HG02885 (cell line): ENCODE measurements around the gene FTL.

Source experiments
- ATAC-seq: cut with Tn5 transposase; IDR thresholded peaks from one replicate; pipeline ENCODE4 v1.9.1; 2021; ENCODE audit warnings: mild to moderate bottlenecking; ENCODE audit not compliant: unreplicated experiment, poor library complexity

FTL gene

GRCh38 chr19:48989701-48990291 is 24.7 kb downstream of the FTL start:
- ATAC-seq: no peak

- no peak for ATAC-seq
Measured at GRCh38 chr19:48990400-48990799, 25.3 kb downstream of the FTL start.

- no peak for ATAC-seq
Measured at GRCh38 chr19:48991011-48991609, 26.0 kb downstream of the FTL start.

- no peak for ATAC-seq
Measured at GRCh38 chr19:48991873-48992580, 26.9 kb downstream of the FTL start.

GRCh38 chr19:48992581-48993174 is 27.6 kb downstream of the FTL start:
- no peak for ATAC-seq

GRCh38 chr19:48993175-48994034 is 28.3 kb downstream of the FTL start, which contains the start of the genes GYS1 and RUVBL2:
Gene GYS1, minus strand, starts transcription at chr19:48993309. Its CDS starts 197 bp downstream, at chr19:48993112.
Gene RUVBL2, plus strand, starts transcription at chr19:48993887. Its CDS starts 25 bp downstream, at chr19:48993912.
- ATAC-seq: peak; percentile 89

- ATAC-seq: no peak
Measured at GRCh38 chr19:48994035-48994386, 28.9 kb downstream of the FTL start.

GRCh38 chr19:48997972-48998371 is 32.9 kb downstream of the FTL start:
- ATAC-seq: no peak

GRCh38 chr19:48999481-49000325 is 34.6 kb downstream of the FTL start:
- no peak for ATAC-seq

GRCh38 chr19:49004133-49004532 is 39.0 kb downstream of the FTL start:
- ATAC-seq: no peak

GRCh38 chr19:49004964-49005614 is 40.0 kb downstream of the FTL start:
- no peak for ATAC-seq

GRCh38 chr19:49006905-49007304 is 41.8 kb downstream of the FTL start:
- no peak for ATAC-seq

- no peak for ATAC-seq
Measured at GRCh38 chr19:49009828-49010227, 44.7 kb downstream of the FTL start.

- no peak for ATAC-seq
Measured at GRCh38 chr19:49010453-49010852, 45.3 kb downstream of the FTL start.

GRCh38 chr19:49011194-49011593 is 46.1 kb downstream of the FTL start:
- ATAC-seq: no peak

GRCh38 chr19:49014123-49014869 is 49.2 kb downstream of the FTL start:
- ATAC-seq: no peak

GRCh38 chr19:49014870-49015255 is 49.8 kb downstream of the FTL start:
- ATAC-seq: no peak

- no peak for ATAC-seq
Measured at GRCh38 chr19:49016067-49016839, 51.1 kb downstream of the FTL start.
